ENCODE data around the gene SOX14.

DNA sequence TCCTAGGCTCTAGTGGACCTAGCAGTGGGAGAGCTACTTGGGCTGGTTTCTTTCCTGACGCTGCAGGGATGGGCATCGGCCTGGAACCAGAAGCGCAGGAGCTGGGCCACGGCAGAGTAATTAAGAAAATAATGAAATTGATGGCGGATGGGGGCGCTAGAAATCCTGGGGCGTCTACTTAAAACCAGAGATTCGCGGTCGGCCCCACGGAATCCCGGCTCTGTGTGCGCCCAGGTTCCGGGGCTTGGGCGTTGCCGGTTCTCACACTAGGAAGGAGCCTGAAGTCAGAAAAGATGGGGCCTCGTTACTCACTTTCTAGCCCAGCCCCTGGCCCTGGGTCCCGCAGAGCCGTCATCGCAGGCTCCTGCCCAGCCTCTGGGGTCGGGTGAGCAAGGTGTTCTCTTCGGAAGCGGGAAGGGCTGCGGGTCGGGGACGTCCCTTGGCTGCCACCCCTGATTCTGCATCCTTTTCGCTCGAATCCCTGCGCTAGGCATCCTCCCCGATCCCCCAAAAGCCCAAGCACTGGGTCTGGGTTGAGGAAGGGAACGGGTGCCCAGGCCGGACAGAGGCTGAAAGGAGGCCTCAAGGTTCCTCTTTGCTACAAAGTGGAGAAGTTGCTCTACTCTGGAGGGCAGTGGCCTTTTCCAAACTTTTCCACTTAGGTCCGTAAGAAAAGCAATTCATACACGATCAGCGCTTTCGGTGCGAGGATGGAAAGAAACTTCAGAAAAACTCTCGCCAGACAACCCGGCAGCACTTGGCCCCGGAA is 6.1 kb downstream of the SOX14 start:
- TF ChIP-seq EZH2phosphoT487 (IDR thresholded peaks at IDR 0.05; ENCODE audit: insufficient read depth, low read depth) (no peak), EZH2 (IDR thresholded peaks at IDR 0.05; ENCODE audit: insufficient read depth, poor library complexity, severe bottlenecking) (peak; percentile 88)

Data from GM23248 (cell line).